Peyer's patch (tissue), 4 donors: ENCODE measurements around the gene NAT16. TPM values are rescaled to one million over a fixed set of nuclear protein-coding genes. Genes with fewer than 3 reads are reported as not detected.

ENCODE experiments used
- DNase-seq, 3 donors: peaks; one replicate each; pipeline ENCODE4 v3.0.0-alpha.2; 2017 to 2019
- H3K27ac ChIP-seq, 4 donors: fragments of 200-600 bp; sonication (generic); one replicate each; pipeline ENCODE4 v1.5.1; 2016 to 2019
- H3K27me3 ChIP-seq, 2 donors: fragments of 200-600 bp; sonication (generic); one replicate each; pipeline ENCODE4 v1.5.1; 2019
- H3K36me3 ChIP-seq, 3 donors: fragments of 200-600 bp; sonication (generic); one replicate each; pipeline ENCODE4 v1.5.1; 2016 to 2019
- H3K4me1 ChIP-seq, 4 donors: fragments of 200-600 bp; sonication (generic); one replicate each; pipeline ENCODE4 v1.5.1; 2016 to 2019
- H3K4me3 ChIP-seq, 4 donors: fragments of 200-600 bp; sonication (generic); 1 replicate in 3 of 4; 2 replicates in 1 of 4; pipeline ENCODE4 v1.5.1; 2016 to 2019; ENCODE audit warnings: mild to moderate bottlenecking in 1 of 4
- H3K9me3 ChIP-seq, 4 donors: fragments of 200-600 bp; sonication (generic); one replicate each; pipeline ENCODE4 v1.5.1; 2016 to 2019; ENCODE audit warnings: mild to moderate bottlenecking in 1 of 4
- CTCF ChIP-seq, 6 experiments: fragments of 450-650 bp in 4 of 6; fragments of 200-600 bp in 2 of 6; sonication (generic) in 1 of 6; IDR thresholded peaks; one replicate each; pipeline ENCODE4 v1.5.1; 2017 to 2019; ENCODE audit warnings: antibody characterized with exemption in 6 of 6, mild to moderate bottlenecking in 3 of 6, moderate library complexity in 1 of 6
- POLR2A ChIP-seq, 2 donors: fragments of 450-650 bp; IDR thresholded peaks; one replicate each; pipeline ENCODE4 v1.5.1; 2017; ENCODE audit warnings: antibody characterized with exemption in 2 of 2, mild to moderate bottlenecking in 2 of 2, moderate library complexity in 2 of 2
- total RNA-seq, 4 donors: library from RNA; depleted of rRNA; stranded (reverse); fragments of >200 nt; gene quantifications; one replicate each; pipeline ENCODE4 v1.1.0, GENCODE V29; 2016

NAT16 gene
- total RNA-seq, 4 donors from 2014 or later = 1.0 TPM; not detected in 3

GRCh38 chr7:101174322-101174854, 5.7 kb downstream of the NAT16 start:
- H3K4me1 ChIP-seq = peaks cover 0 to 46% (median 30%) of the 10 kb centered on the region in 4 donors
- no peak for DNase-seq
- no peak overlapping the region for H3K4me3 ChIP-seq
- no peak overlapping the region for H3K27ac ChIP-seq
- TF ChIP-seq POLR2A (IDR thresholded peaks at IDR 0.05) (no peak), CTCF (IDR thresholded peaks at IDR 0.05) (no peak)
- H3K27me3 ChIP-seq = peaks cover 0 to 54% of the 10 kb centered on the region in 2 donors
- H3K9me3 ChIP-seq = peaks cover 0 to 5% (median 0%) of the 10 kb centered on the region in 4 donors
- H3K36me3 ChIP-seq = no peaks in the 10 kb centered on the region

- Histone ChIP-seq H3K27me3 (peaks cover 0 to 48% of the 10 kb centered on the region in 2 donors), H3K9me3 (peaks cover 0 to 5% (median 0%) of the 10 kb centered on the region in 4 donors), H3K36me3 (no peaks in the 10 kb centered on the region), H3K4me3 (peak overlapping the region in 1 of 4 donors; percentile 3), H3K4me1 (peaks cover 0 to 45% (median 30%) of the 10 kb centered on the region in 4 donors), H3K27ac (no peak overlapping the region)
- TF ChIP-seq CTCF (IDR thresholded peaks at IDR 0.05) (no peak), POLR2A (IDR thresholded peaks at IDR 0.05) (no peak)
- DNase-seq = peak; percentile 26 to 73 (median 70)
These were observed 6.3 kb downstream of the NAT16 start for GRCh38 chr7:101173752-101174244.

GRCh38 chr7:101172854-101173751, 7.0 kb downstream of the NAT16 start:
- no peak overlapping the region for H3K27ac ChIP-seq
- peaks cover 0 to 5% (median 0%) of the 10 kb centered on the region in 4 donors for H3K9me3 ChIP-seq
- TF ChIP-seq CTCF (IDR thresholded peaks at IDR 0.05) = no peak
- no peak for TF ChIP-seq POLR2A (IDR thresholded peaks at IDR 0.05)
- peaks cover 0 to 45% (median 30%) of the 10 kb centered on the region in 4 donors for H3K4me1 ChIP-seq
- peaks cover 0 to 43% of the 10 kb centered on the region in 2 donors for H3K27me3 ChIP-seq
- peak overlapping the region in 3 of 4 donors; percentile 3 to 21 (median 20) for H3K4me3 ChIP-seq
- no peaks in the 10 kb centered on the region for H3K36me3 ChIP-seq
- DNase-seq = peak in 2 of 3 donors; percentile 70 to 72

GRCh38 chr7:101172005-101172853, 7.9 kb downstream of the NAT16 start:
- TF ChIP-seq CTCF (IDR thresholded peaks at IDR 0.05) (peak in 1 of 6 experiments; percentile 29), POLR2A (IDR thresholded peaks at IDR 0.05) (no peak)
- Histone ChIP-seq H3K27ac (no peak overlapping the region), H3K4me3 (peak overlapping the region in 3 of 4 donors; percentile 22 to 26 (median 22)), H3K27me3 (peaks cover 0 to 48% of the 10 kb centered on the region in 2 donors), H3K4me1 (peaks cover 0 to 45% (median 30%) of the 10 kb centered on the region in 4 donors), H3K36me3 (no peaks in the 10 kb centered on the region), H3K9me3 (peaks cover 0 to 5% (median 0%) of the 10 kb centered on the region in 4 donors)
- DNase-seq = peak in 1 of 3 donors; percentile 28

- Histone ChIP-seq H3K36me3 (no peaks in the 10 kb centered on the region), H3K4me3 (no peak overlapping the region), H3K27ac (no peak overlapping the region), H3K27me3 (peaks cover 0 to 56% of the 10 kb centered on the region in 2 donors), H3K4me1 (peaks cover 0 to 45% (median 30%) of the 10 kb centered on the region in 4 donors), H3K9me3 (peaks cover 0 to 5% (median 0%) of the 10 kb centered on the region in 4 donors)
- TF ChIP-seq POLR2A (IDR thresholded peaks at IDR 0.05) (no peak), CTCF (IDR thresholded peaks at IDR 0.05) (no peak)
- DNase-seq = no peak
These were observed 8.7 kb downstream of the NAT16 start for GRCh38 chr7:101171442-101171837.
